ENCODE measurements around the gene ALOX12B. TPM values are rescaled to one million over a fixed set of nuclear protein-coding genes. Genes with fewer than 3 reads are reported as not detected.

ALOX12B gene
- total and polyA plus RNA-seq, 2 of the 13 experiments (the other 11 are each of a cell fraction or from before 2014, with no cell fraction given): 0.13 TPM; not detected in 1

DNA sequence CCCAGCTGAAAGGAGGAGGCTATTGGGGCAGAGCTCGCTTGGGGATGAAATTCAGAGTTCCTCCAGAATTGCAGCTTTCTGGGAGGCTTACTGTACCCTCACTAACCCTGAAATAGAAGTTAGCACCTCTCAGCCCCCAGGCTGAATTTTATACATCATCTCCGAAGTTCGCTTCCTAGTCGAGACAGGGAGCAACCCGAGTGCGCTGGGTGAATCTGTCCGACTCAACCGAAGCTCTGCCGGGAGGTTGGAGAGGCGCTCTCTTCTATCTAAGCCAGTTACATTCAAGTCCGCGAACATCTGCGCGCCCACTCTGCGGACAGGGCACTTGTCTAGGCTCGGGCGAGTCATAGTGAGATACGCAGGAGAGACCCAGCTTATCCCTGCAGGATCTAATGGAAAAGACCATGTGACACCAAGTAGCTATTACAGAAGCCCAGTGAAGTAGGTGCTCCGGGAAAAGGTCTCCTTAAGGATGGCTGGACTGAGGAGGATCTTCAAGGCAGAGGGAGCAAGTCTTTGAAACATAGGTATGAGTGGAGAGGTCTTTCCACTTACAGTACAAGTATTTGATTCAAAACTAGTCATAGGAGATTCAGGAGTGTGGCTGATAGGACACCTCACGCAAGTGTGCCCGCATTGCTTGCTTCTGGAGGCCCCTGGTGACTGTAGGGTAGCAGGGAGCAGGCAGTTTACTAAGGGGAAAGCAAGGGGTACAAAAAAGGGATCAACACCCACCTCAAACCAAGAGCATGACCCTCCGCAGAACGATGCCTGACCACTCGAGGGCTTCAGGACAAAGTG is 37.0 kb upstream of the ALOX12B start:
- Histone ChIP-seq H4K20me1 (ENCODE audit: insufficient read depth, low read length) (peaks cover 8% of the 10 kb centered on the region; the same call in 1 of the 2 replicates), H3K9me3 (ENCODE audit: low read length) (no peaks in the 10 kb centered on the region), H3K79me2 (ENCODE audit: insufficient read depth, low read length) (no peaks in the 10 kb centered on the region), H3K4me3 (replicated peaks in 1 of 3; ENCODE audit: insufficient read depth in 1 of 3, low read depth in 2 of 3, low read length in 3 of 3) (peak overlapping the region; percentile 48 to 95 (median 68)), H3K4me1 (ENCODE audit: insufficient read depth, low read length) (peaks cover 55% of the 10 kb centered on the region), H3K36me3 (replicated peaks in 1 of 2; ENCODE audit: control insufficient read depth in 1 of 2, insufficient read depth in 2 of 2, low read length in 2 of 2) (no peaks in the 10 kb centered on the region), H3K4me2 (ENCODE audit: low read depth, low read length) (peak overlapping the region; percentile 100), H2AFZ (ENCODE audit: low read length) (no peak overlapping the region), H3K27ac (ENCODE audit: extremely low read length, insufficient read depth, low read length) (no peak overlapping the region), H3K27me3 (ENCODE audit: control insufficient read depth in 1 of 2, insufficient read depth in 2 of 2, low read length in 2 of 2) (peaks cover 5 to 40% of the 10 kb centered on the region in 2 experiments), H3K9ac (ENCODE audit: insufficient read depth, low read depth, low read length) (peak overlapping the region; percentile 24; the same call in 1 of the 2 replicates)
- no peak for FAIRE-seq
- CTCF ChIA-PET (ENCODE audit: low intra/inter-chr PET ratio, low total read pairs): no interaction called here
- no TSS peak for BruUV-seq (replicated peaks)
- no peak for ATAC-seq
- TF ChIP-seq NFIB (CRISPR knock-in tag; IDR thresholded peaks at IDR 0.05; ENCODE audit: borderline replicate concordance): no peak
- TF ChIP-seq GTF3A (CRISPR knock-in tag; conservative IDR thresholded peaks at IDR 0.05): 0 out of 2 replicates have a peak, but pooled peaks have one; percentile 55
- no peak for TF ChIP-seq BHLHE40 (IDR thresholded peaks at IDR 0.05; ENCODE audit: low read length)
- TF ChIP-seq MXD4 (CRISPR knock-in tag; IDR thresholded peaks at IDR 0.05): no peak
- TF ChIP-seq REL (CRISPR knock-in tag; conservative IDR thresholded peaks at IDR 0.05): 0 out of 2 replicates have a peak, but pooled peaks have one; percentile 7
- TF ChIP-seq, protein P1, sequence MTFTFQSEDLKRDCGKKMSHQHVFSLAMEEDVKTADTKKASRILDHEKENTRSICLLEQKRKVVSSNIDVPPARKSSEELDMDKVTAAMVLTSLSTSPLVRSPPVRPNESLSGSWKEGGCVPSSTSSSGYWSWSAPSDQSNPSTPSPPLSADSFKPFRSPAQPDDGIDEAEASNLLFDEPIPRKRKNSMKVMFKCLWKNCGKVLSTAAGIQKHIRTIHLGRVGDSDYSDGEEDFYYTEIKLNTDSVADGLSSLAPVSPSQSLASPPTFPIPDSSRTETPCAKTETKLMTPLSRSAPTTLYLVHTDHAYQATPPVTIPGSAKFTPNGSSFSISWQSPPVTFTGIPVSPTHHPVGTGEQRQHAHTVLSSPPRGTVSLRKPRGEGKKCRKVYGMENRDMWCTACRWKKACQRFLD (CRISPR knock-in tag; IDR thresholded peaks at IDR 0.05; ENCODE audit: borderline replicate concordance): 0 out of 2 replicates have a peak, but pooled peaks have one; percentile 23
- 0 out of 2 replicates have a peak, but pooled peaks have one; percentile 10 for TF ChIP-seq ZNF564 (CRISPR knock-in tag; IDR thresholded peaks at IDR 0.05)
- TF ChIP-seq KDM2A (CRISPR knock-in tag; IDR thresholded peaks at IDR 0.05; ENCODE audit: borderline replicate concordance, low read depth): 0 out of 2 replicates have a peak, but pooled peaks have one; percentile 11
- no peak for TF ChIP-seq NCOA2 (CRISPR knock-in tag; IDR thresholded peaks at IDR 0.05)
- POLR2A ChIA-PET: interaction anchor here (0.8 to 2.2 kb wide), 4 partner anchors 17 to 123 kb away, joined by 3 to 8 read pairs (median 6); partner anchors contain the start of gene CTC1
- in situ Hi-C loops (cut with HindIII; ENCODE audit: extremely low pct_ligation_motif_present, low pct_unique_long_range_greater_than_20kb): loop anchor here (5.0 to 10.0 kb wide), 3 partner anchors 33 to 178 kb away; no protein-coding TSS in a partner anchor
- no peak for DNase-seq (ENCODE audit: low spot score)
- intact Hi-C loops (cut with micrococcal nuclease; ENCODE audit: unreplicated experiment): loop anchor here (2.0 kb wide), 1 partner anchor 14 kb away; no protein-coding TSS in a partner anchor
- 2% methylated on average over 10 of the region's 24 CpGs for WGBS (ENCODE audit: low lambda C conversion rate)

All from HepG2 (cell line).